ENCODE data around the gene SLC38A10. TPM values are rescaled to one million over a fixed set of nuclear protein-coding genes. Genes with fewer than 3 reads are reported as not detected.

The SLC38A10 gene
- total RNA-seq, 1 donor from 2014 or later = 105 TPM

DNA sequence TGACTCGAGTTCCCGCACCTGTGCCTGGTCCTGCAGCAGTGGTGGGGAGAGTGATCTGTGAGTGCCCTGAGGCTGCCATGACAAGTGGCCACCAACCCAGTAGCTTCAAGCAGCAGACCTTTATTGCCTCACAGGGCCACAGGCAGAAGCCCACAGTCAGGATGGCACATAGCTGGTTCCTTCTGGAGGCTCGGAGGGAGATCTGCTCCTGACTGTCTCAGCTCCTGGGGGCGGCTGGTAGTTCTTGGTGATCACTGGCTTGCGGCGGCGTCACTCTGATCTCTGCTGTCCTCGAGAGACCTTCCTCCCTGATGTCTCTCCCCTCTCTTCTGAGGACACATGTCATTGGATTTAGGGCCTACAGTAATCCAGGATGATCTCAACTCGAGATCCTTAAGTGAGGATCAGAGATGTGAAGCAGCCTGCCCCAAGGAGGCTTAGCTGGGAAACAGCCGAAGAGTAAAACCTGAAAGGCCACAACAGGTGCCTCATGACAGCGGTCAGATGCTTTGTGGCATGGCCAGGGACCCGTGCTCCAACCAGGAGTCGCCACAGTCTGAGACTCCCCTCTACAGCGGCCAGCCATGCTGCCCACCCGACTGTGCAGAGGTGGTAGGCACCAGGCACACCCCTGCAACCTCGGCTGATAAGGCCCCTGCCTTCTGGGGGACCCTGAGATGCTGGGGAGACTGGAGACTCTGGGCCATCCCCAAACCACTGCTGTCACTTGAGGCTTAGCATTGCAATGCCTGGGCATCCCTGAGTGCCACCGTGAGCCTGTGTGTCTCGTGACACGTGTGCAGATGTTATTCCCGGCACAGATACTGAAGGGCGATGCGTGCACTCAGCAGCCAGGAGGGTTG, 30.0 kb upstream of the SLC38A10 start:
- no peak overlapping the region for H3K4me3 Mint-ChIP-seq
- no peaks in the 10 kb centered on the region for H3K27me3 Mint-ChIP-seq
- no peak for DNase-seq
- no peaks in the 10 kb centered on the region for H3K9me3 Mint-ChIP-seq
- no peak overlapping the region for H3K27ac Mint-ChIP-seq
- no peaks in the 10 kb centered on the region for H3K36me3 Mint-ChIP-seq (ENCODE audit: low read depth)
- intact Hi-C loops (cut with micrococcal nuclease) = loop anchor here (10.0 kb wide), 1 partner anchor 70 kb away; no protein-coding TSS in a partner anchor
- no peaks in the 10 kb centered on the region for H3K4me1 Mint-ChIP-seq

DNA sequence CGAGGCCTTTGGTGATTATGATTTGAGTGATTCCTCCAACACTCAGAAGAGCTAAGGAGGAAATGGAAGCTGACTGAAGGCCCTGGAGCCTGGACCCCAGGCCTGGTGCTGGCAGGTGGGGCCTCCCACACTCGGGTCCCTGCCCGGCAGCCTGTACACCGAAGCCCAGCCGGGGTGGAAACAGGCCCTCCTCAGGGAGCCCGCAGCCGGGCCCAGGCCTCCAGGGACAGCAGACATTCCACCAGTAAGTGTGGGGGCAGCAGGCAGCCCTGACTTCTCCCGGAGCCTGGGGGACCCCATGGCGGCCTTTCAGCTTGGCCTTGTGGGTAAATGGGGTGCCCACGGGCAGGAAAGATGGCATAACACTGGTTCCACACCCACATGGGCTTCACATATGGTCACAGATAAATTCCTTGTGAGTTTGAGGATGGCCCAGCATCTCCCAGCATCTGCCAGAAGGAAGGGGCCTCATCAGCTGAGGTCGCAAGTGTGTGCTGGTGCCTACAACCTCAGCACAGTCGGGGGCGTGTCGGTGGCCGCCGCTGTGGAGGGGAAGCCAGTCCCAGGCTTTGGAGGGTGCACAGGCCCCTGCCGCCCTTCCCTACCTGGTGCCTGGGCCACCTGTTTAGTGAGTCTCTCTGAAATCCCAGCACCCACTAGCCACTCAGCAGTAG, 29.2 kb upstream of the SLC38A10 start:
- DNase-seq = no peak
- intact Hi-C loops (cut with micrococcal nuclease) = loop anchor here (10.0 kb wide), 1 partner anchor 70 kb away; no protein-coding TSS in a partner anchor

DNA sequence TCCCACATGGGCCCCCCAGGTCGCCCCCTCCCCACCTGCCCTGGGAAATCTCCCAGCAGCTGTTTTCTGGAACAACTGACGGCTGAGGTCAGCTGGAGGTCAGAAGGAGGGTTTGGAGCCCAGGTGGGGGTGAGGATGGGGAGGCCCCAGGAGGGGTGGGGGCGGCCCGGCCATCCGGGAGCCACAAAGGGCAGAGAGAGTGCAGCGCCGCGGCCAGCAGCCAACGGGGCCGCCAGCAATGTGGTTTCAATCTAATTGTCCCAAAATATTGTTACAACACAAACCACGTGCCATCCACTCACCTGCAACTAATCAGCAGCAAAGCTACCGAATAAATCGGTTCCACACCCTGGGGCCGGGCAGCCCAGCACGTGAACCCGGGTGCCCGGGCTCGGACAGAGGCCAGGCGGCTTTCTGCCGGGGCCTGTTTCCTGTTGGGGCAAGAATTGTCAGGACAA, 28.3 kb upstream of the SLC38A10 start:
- H3K4me3 Mint-ChIP-seq = no peak overlapping the region
- H3K9me3 Mint-ChIP-seq = no peaks in the 10 kb centered on the region
- H3K36me3 Mint-ChIP-seq (ENCODE audit: low read depth) = no peaks in the 10 kb centered on the region
- intact Hi-C loops (cut with micrococcal nuclease) = loop anchor here (10.0 kb wide), 1 partner anchor 69 kb away; no protein-coding TSS in a partner anchor
- no peak overlapping the region for H3K27ac Mint-ChIP-seq
- H3K27me3 Mint-ChIP-seq = no peaks in the 10 kb centered on the region
- no peak for DNase-seq
- no peaks in the 10 kb centered on the region for H3K4me1 Mint-ChIP-seq

More for the DNA sequence above, 29.2 kb upstream of the SLC38A10 start:
- Mint-ChIP-seq H3K27ac (no peak overlapping the region), H3K36me3 (ENCODE audit: low read depth) (no peaks in the 10 kb centered on the region), H3K27me3 (no peaks in the 10 kb centered on the region), H3K4me3 (no peak overlapping the region), H3K9me3 (no peaks in the 10 kb centered on the region), H3K4me1 (no peaks in the 10 kb centered on the region)

DNA sequence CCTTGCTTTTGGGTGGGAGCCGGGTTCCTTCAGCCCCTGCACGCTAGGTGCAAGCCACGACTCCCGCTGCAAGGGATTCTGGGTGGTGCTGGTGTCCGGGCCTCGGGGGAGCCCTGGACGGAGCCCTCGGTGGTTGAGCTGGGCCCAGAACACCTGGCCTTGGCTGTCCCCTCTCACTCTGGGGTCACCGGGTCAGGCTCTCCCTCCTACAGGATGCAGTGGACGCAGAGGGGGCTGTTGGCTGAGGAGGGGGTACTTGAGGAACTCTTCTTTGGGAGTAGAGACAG, 27.9 kb upstream of the SLC38A10 start:
- Mint-ChIP-seq H3K4me1 (no peaks in the 10 kb centered on the region), H3K27me3 (no peaks in the 10 kb centered on the region), H3K27ac (no peak overlapping the region), H3K9me3 (no peaks in the 10 kb centered on the region), H3K36me3 (ENCODE audit: low read depth) (no peaks in the 10 kb centered on the region), H3K4me3 (no peak overlapping the region)
- intact Hi-C loops (cut with micrococcal nuclease) = loop anchor here (10.0 kb wide), 1 partner anchor 68 kb away; no protein-coding TSS in a partner anchor
- DNase-seq = no peak

DNA sequence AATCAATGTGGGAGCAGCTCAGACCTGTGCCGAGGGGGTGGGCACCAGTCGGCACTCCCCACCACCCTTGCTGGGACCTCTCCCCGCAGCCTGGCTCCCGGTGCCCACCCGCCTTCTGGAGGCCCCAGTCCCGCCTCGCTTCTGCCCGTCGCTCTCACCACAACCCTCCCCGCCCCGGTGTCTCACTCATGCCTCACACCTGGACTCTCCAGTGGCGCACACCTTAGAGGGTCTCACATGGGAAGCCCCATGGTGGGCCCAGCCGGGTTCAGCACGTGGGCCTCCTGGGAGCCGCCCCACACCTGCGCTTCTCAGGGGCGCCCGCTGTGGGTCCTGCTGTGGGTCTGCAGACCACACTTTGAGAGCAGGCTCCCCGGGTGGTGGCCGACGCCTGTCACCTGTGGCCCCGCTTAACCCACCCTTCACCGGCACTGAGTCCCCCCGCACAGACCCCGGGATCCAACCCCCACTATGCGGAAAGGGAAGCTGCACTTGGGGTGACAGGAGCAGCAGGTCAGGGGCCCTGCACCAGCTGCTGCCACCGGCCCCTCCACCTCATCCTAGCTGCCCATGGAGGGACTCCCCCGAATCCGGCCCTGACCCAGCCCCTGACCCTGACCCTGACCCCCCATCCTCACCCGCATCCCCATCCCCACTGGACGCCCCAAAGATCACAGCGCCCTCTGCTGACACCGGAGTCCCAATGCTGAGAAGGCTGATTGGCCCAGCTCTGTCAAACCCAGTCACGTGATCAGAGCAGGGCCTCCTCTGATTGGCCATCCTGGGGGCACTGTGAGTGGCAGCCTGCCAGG, 27.4 kb upstream of the SLC38A10 start:
- Mint-ChIP-seq H3K4me3 (no peak overlapping the region), H3K27me3 (no peaks in the 10 kb centered on the region), H3K9me3 (no peaks in the 10 kb centered on the region), H3K36me3 (ENCODE audit: low read depth) (no peaks in the 10 kb centered on the region), H3K27ac (no peak overlapping the region), H3K4me1 (no peaks in the 10 kb centered on the region)
- intact Hi-C loops (cut with micrococcal nuclease) = loop anchor here (10.0 kb wide), 1 partner anchor 68 kb away; no protein-coding TSS in a partner anchor
- DNase-seq = peak; percentile 84

DNA sequence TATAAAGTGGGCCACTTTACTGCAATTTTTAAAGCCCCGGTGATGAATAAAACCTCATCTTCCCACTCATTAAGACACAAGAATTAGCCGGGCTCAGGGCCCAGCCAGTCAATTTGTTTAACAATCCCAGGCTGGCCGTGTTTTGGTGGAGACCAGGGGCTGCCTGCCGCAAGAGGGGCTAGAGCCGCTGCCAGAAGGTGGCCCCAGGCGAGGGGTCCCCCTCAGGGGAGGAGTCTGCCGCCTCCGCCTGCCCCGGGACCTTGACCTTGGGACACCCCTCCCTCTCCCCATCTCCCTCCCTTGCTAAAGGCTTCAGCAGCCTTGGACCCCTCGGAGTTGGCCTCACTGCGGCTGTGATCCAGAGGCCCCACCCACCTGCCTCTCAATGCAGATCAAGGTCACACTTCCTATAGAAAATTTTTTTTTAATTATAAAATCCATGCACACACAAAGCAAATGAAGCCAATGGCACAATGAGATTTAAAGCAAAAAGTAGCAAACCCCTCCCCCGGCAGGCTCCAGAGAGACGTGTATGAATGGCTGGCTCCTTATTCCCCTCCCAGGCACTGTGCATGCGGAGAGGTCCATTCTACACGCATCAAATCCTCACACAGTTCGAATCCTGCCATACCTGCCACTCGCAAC, 23.0 kb upstream of the SLC38A10 start:
- Mint-ChIP-seq H3K4me1 (no peaks in the 10 kb centered on the region), H3K4me3 (no peak overlapping the region), H3K27ac (no peak overlapping the region), H3K9me3 (no peaks in the 10 kb centered on the region), H3K27me3 (no peaks in the 10 kb centered on the region), H3K36me3 (ENCODE audit: low read depth) (no peaks in the 10 kb centered on the region)
- DNase-seq = no peak
- intact Hi-C loops (cut with micrococcal nuclease) = no loop called here

DNA sequence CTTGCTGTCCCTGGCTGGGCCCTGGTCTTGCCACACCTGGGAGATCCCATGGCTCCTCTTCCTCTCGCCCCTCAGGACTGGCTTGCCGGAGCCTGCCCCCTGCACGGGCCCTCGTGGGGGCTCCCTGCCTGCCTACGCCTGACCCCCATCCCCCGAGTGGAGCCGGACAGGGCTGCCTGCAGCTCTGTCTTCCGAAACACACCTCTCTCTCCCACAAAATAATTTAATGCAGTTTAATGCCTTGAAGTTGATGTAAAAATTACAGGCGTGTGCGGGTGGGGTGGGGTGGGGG, 22.4 kb upstream of the SLC38A10 start:
- H3K9me3 Mint-ChIP-seq = no peaks in the 10 kb centered on the region
- DNase-seq = no peak
- H3K27ac Mint-ChIP-seq = no peak overlapping the region
- H3K4me3 Mint-ChIP-seq = no peak overlapping the region
- H3K4me1 Mint-ChIP-seq = no peaks in the 10 kb centered on the region
- H3K27me3 Mint-ChIP-seq = no peaks in the 10 kb centered on the region
- no peaks in the 10 kb centered on the region for H3K36me3 Mint-ChIP-seq (ENCODE audit: low read depth)
- intact Hi-C loops (cut with micrococcal nuclease) = no loop called here

DNA sequence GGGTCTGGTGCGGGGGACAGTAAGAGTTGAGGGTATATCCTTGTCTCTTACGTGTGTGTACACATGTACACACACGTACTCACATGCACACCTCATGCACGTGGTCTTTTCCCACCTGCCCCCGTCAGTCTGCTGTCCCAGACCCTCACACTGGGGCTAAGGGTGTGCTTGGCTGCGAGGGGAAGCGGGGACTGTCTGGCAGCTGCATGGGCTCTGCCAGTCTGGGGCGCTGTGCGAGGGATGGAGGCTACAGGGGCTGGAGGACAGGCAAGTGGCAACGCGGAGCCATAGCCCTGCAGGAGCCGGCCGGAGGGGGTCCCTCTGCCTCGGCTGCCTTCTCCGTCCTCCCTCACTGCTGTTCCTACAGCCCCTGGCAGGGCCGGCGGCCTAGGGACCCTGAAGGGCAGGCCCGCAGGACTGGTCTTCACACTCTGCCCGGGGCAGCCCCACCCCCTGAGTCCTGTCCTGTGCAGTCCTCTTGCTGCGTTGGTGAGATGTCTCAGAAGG, 20.8 kb upstream of the SLC38A10 start:
- intact Hi-C loops (cut with micrococcal nuclease) = no loop called here
- H3K27ac Mint-ChIP-seq = no peak overlapping the region
- no peak overlapping the region for H3K4me3 Mint-ChIP-seq
- peaks cover 1% of the 10 kb centered on the region for H3K27me3 Mint-ChIP-seq
- DNase-seq = no peak
- no peaks in the 10 kb centered on the region for H3K36me3 Mint-ChIP-seq (ENCODE audit: low read depth)
- H3K9me3 Mint-ChIP-seq = no peaks in the 10 kb centered on the region
- H3K4me1 Mint-ChIP-seq = no peaks in the 10 kb centered on the region

DNA sequence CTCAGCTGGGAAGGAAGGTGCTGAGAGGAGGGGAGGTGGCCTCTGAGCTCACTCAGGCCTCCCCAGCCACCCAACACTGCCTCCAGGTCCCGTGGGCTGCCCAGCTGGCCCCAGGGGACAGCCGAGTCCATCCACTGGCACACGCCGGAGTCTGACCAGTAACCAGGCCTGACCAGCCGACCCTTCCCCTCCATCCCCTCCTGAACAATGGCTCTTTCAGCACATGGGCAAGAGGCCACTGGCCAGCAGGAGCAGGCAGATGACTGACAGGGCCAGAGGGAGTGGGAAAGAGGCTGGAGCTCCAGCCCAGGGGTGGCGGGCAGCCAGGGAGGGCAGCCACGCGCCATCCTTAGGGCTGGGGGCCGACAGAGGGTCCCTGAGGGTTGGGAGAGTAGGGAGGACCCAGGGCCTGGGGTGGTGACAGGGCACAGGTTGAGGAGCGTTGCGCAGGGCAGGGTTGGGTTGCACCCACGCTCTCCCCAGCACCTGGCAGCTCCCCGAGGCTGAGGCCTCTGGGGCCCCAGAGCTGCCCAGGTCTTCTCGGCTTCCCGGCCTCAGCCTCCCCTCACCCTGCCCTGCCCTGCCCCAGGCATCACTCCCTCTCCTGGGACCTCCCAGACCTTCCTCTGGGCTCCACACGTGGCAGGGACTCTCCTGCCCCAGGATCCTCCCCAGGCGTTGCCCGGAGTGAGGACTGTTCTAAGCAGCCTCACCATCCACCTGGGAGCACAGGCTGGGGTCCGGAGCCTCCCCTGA, 20.2 kb upstream of the SLC38A10 start:
- H3K36me3 Mint-ChIP-seq (ENCODE audit: low read depth) = no peaks in the 10 kb centered on the region
- no peak overlapping the region for H3K4me3 Mint-ChIP-seq
- no peaks in the 10 kb centered on the region for H3K4me1 Mint-ChIP-seq
- H3K27ac Mint-ChIP-seq = no peak overlapping the region
- peaks cover 2% of the 10 kb centered on the region for H3K27me3 Mint-ChIP-seq
- no peaks in the 10 kb centered on the region for H3K9me3 Mint-ChIP-seq
- intact Hi-C loops (cut with micrococcal nuclease) = no loop called here
- DNase-seq = no peak

DNA sequence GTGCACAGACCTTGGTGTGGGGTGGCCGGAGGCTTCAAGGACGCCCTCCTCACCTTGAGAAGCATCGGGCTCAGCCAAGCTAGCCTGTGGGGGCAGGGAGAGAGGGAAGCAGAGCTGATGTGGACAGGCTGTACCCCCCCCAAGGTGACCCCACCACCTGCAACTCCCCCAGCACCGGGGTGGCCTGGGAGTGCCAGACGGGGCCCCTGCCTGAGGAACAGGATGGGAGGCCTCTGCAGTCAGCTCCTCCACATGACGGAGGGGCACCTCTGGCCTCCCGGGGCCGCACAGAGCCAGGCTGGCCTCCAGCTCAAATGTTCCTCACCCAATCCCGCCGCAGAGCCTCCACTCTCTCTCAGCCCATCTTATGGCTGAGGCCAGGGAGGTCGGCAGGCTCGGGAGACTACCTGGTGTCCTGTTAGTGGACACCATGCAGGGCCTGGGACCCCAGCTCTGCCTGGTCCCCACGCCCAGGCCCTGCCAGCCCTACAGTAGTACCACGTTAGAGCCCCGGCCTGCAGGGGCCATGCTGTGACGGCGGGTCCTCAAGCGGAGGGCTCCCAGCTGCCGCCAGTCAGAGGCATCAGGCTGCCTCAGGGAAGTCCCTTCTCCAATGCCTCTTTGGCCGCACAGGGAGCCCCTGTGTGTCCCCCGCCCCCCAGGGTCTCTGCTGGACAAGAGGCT, 19.4 kb upstream of the SLC38A10 start:
- Mint-ChIP-seq H3K4me1 (no peaks in the 10 kb centered on the region), H3K27ac (no peak overlapping the region), H3K27me3 (peaks cover 2% of the 10 kb centered on the region), H3K4me3 (no peak overlapping the region), H3K9me3 (no peaks in the 10 kb centered on the region), H3K36me3 (ENCODE audit: low read depth) (no peaks in the 10 kb centered on the region)
- intact Hi-C loops (cut with micrococcal nuclease) = no loop called here
- no peak for DNase-seq

DNA sequence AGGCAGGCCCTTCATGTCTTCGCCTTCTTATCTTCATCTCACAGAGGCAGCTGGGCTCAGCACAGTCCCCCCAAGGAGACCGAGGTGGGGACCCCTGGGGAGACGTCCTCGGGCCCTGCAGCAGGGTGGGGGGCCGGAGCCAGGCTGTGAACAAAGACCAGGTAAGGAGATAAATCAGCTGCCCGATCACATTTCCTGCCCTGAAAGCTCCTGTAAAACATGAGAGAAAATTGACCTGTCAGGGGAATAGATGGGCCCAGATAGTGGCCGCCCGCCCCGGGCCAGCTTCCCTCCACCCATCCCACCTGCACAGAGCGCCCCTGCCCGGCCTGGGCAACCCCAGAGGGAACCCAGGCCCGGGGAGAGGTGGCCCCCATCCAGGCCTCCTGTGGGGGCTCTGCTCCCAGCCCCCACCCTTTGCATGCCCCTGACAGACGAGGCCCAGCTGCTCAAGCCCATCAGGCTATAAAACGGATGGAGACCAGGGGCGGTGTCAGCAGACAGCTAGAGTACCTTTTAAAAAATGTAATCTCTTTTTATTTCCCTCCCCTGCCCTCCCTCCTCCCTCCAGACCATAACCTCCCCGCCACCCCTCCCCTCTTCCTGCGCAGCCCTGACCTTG, 18.8 kb upstream of the SLC38A10 start:
- no peak overlapping the region for H3K27ac Mint-ChIP-seq
- no peak overlapping the region for H3K4me3 Mint-ChIP-seq
- no peaks in the 10 kb centered on the region for H3K9me3 Mint-ChIP-seq
- intact Hi-C loops (cut with micrococcal nuclease) = no loop called here
- no peak for DNase-seq
- H3K4me1 Mint-ChIP-seq = peaks cover 2% of the 10 kb centered on the region
- peaks cover 6% of the 10 kb centered on the region for H3K27me3 Mint-ChIP-seq
- no peaks in the 10 kb centered on the region for H3K36me3 Mint-ChIP-seq (ENCODE audit: low read depth)

DNA sequence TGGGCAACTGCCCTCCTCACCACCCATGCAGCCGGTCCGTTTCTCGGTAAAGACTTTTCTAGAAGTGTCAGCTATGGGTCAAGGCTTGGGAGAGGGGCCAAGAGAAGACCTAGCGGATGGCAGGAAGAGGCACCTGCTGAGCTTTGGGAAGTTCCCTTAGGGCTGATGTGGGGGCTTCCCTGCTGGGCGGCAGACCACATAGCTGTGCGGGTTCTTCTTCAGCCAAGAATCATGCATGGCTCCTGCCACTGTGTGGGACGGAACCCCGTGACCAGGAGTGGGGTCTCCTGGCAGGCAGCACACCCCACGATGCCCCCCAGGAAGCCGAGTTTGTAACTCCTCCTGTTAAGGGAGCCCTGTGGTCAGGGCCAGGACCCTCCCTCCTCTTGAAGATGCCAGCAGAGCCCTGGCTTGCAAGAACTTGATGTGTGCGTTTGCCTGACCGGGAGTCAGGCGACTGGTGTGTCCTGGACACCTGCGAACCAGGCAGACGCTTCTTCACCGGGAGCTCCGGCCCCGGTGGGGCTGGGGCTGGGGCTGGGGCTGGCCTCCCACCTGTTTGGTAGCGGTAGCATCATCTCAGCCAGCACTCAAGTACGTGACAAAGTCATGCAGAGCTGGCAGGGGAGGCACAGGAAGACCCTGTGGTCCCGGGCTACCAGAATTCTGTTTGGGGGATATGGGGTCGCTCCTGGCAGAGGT, 17.7 kb upstream of the SLC38A10 start:
- Mint-ChIP-seq H3K27me3 (peaks cover 6% of the 10 kb centered on the region), H3K4me3 (no peak overlapping the region), H3K27ac (no peak overlapping the region)

More for the DNA sequence above, 17.7 kb upstream of the SLC38A10 start:
- H3K36me3 Mint-ChIP-seq (ENCODE audit: low read depth) = no peaks in the 10 kb centered on the region
- H3K4me1 Mint-ChIP-seq = peaks cover 2% of the 10 kb centered on the region
- no peaks in the 10 kb centered on the region for H3K9me3 Mint-ChIP-seq
- no peak for DNase-seq
- intact Hi-C loops (cut with micrococcal nuclease) = no loop called here

All from activated CD4-positive, alpha-beta T cell treated with anti-CD3 and anti-CD28 coated beads, Interleukin-2, amount 10 ng/mL, durations not matched to agents 24 days and 14 days (primary cell).